HG03060 (cell line): Measurements from ENCODE around the gene PRELP.

Source experiments
- ATAC-seq: cut with Tn5 transposase; IDR thresholded peaks from one replicate; pipeline ENCODE4 v1.9.1; 2021; ENCODE audit warnings: low read depth, moderate number of reproducible peaks; ENCODE audit not compliant: unreplicated experiment

Gene PRELP

DNA sequence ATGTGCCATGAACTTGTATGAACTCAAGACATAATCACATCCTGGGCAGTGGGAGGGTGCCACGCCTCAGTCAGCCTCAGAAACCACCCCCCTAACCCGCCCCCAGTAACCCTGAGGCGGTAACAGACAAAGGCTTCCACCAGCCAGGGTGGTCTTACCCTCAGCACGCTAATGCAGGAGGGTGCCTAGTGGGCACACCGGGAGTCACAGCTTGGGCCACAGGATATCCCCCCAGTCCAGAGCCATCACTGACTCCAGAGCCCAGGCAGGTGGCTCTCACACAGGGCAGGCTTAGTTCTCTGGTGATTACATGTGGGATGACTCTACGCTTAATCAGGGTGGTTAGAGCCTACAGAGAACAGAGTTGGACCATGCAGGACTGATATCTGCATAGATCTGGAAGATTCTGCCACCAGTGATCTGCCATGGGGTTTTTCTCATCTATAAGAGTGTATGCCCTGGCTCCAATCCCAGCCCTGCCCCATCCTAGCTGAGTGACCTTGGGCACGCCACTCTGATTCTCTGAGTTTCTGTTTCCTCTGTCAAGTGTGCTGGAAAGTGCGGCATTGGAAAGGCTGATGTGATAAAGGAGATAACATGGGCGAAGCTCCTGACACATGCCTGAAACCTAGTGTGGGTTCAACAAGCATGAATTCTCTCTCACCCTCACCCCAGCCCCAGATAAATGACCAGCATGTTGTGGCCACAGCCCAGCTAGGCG, 45.6 kb downstream of the PRELP start:
- no peak for ATAC-seq

DNA sequence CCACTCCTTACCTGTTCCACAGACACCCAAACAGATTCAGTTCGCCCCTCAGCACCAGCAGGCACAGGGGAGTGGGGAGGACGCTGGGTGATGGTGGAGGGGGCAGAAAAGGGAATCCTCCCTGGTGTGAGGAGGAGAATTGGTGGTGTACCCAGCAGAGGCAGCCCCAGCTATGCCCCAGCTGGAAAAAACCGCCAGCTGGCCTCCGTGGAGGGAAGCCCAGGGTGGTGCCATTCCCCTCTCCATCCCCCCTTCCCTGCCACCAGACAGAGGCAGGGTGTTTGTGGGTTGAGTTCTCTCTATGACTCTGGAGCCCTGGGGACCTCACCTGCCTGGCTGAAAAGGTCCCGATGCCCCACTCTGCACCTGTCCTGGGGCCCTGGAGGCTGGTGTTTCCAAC, 46.2 kb downstream of the PRELP start:
- ATAC-seq = no peak

DNA sequence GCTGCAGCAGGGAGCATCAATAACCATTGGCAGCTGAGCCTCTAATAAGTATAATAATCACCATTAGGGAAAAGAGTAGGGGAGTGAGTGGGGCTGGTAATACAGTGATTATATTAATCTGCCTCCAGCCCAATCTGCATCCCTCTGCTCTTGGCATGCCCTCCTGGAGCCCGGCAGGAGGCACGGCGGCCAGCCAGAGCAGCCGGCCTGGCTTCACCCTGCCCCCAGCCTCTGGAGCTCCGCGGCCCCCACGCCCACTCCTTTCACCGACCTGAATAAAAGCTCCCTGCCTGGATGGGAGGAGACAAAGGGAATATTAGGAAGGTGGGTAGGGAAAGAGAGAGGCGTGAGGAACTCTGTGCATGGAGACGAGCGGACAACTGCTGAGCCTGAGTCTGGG, 46.6 kb downstream of the PRELP start:
- no peak for ATAC-seq

DNA sequence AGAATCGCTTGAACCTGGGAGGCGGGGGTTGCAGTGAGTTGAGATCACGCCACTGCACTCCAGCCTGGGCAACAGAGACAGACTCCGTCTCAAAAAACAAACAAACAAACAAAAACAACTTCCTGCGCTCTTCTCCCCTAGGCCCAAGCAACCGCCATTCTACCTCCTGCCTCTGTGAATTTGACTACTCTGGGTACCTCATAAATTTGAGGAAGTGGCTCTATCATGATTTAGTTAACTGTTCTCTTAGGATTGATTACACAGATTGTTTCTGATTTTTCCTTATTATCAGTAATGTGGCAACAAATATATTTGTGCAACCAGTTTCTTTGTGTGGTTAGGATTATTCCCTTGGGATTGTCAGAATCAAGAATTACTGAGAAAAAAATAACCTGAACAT, 48.1 kb downstream of the PRELP start:
- no peak for ATAC-seq

DNA sequence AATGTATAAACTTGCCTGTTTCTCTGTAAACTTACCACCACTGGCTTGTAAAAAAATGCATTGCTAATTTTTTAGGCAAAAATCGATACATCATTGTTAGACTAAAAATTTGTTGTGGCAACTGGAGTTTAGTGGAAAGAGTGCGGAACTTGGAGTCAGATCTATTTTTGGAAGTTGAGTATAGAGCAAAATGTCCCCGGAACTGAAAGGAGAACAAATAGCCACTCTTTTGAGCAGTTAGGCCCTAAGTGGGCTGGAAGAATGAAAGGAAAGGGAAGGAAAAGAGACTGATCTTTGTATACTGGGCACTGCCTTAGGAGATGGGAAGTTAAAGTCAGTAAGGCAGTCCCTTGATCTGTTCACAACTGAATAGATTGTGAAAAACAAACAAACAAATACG, 48.5 kb downstream of the PRELP start:
- no peak for ATAC-seq

DNA sequence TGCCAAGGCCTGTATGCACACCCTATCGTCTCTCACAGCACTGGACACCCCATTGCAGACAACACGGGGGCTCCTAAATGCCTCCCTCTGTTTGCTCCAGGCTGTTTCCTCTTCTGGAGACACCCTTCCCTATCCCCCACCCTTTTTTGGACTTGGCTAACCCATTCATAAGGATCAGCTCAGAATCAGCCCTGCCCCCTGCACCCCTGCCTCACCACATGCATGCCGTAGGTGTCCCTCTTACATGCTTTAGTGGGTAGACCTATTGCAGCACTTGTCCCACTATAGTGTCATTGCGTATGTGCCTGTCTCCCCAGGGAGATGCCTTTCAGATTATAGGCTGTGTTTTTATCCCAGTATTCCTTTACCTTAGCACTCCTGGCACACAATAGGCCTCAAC, 49.2 kb downstream of the PRELP start:
- no peak for ATAC-seq

DNA sequence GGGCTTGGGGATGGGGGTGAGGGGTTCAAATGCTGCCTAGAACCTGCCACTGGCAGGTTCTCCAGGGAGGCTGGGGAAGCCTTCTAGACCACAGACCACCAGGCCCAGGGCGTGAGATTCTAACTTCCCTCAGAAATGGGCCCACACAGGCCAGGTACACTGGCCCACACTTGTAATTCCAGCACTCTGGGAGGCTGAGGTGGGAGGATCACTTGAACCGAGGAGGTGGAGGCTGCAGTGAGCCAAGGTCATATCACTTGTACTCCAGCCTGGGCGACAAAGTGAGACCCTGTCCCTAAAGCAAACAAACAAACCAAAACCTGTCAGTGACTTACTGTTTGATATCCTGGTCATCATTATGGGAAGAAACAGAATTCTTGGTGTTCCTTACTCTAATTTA, 50.1 kb downstream of the PRELP start:
- no peak for ATAC-seq

DNA sequence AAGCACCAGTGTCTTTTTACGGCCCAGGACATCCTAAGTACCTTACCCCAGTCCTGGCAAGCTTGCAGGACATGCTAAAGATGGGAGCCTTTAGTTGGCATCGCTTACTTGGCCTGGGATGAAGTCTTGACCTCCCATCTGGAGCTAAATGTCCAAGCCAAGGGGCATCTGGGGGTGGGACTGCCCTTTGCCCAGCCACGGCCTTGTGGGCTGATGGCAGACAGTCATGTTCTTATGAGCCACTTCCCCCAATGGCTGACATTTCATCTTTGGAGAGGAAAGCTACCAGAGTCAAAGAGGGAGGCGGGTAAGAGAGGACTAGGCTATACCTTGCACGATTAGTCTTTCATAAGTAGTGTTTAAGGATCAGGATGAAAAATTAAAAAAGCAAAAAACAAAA, 50.5 kb downstream of the PRELP start:
- no peak for ATAC-seq

DNA sequence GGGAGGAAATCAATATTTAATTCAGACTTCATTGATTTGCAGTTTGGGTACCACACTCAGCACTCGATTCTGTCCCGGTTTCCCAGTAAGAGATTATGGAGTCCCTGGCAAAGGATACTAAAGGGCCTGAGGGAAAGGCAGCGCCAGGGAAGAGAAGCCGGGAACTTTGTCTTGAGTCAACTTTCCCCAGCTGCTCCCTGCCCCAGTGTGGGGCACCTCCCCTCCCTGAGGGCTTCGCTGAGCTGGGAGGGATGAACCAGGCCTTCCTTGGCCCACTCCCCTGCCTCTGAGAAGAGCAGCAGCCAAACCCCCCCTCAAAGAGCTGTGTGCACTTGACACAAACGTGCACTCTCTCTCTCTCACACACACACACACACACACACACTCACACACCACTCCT, 51.0 kb downstream of the PRELP start:
- ATAC-seq = no peak

DNA sequence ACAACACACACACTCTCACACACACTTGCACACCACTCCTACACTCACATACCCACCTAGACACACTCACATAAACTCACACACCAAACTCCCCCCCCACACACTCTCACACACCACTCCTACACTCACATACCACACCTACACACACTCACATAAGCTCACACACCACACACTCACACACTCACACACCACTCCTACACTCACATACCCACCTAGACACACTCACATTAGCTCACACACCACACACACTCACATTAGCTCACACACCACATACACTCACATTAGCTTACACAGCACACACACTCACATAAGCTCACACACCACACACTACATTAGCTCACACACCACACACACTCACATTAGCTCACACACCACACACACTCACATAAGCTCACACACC, 51.4 kb downstream of the PRELP start:
- no peak for ATAC-seq

DNA sequence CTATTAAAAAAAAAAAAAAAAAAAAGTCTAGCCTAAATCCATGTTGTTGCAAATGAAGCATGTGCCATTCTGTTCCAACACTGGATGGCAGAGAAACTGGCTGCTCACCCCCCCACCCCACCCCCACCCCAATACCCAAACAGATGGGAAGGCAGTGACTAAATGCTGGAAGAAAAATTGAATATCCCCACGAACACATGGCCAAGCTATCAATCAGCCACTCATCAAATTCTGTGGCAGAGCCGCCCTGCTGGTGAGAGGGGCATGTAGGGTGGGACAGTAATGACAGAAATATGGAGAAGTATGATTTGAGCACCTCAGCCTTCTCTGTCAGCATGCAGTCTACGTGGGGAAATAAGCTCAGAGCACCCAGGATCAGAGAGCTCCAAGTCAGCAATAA, 52.5 kb downstream of the PRELP start:
- ATAC-seq = no peak

DNA sequence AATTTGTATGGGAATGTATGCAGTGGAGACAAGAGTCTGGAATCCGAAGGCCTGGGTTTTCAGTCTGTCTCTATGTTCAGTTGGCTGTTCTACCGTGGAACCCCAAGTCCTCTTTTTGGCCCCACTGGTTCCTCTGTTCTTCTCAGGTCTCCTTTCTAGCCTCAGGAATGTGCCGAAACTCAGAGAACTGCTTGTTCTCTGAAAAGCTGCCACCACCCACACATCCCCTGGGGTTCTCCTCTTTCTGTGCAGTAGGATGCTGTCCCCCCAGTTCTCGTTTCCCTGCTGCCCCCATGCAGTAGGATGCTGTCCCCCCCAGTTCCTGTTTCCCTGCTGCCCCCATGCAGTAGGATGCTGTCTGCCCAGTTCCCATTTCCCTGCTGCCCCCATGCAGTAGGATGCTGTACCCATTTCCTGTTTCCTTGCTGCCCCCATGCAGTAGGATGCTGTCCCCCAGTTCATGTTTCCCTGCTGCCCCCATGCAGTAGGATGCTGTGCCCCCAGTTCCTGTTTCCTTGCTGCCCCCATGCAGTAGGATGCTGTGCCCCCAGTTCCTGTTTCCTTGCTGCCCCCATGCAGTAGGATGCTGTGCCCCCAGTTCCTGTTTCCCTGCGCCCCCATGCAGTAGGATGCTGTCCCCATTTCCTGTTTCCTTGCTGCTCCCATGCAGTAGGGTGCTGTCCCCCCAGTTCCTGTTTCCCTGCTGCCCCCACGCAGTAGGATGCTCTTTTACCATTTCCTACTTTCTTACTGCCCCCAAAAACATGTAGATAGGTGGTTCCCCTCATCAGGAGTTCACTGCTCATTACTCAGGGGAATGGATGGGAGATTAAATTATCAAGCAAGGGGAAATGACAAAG, 53.6 kb downstream of the PRELP start:
- no peak for ATAC-seq

DNA sequence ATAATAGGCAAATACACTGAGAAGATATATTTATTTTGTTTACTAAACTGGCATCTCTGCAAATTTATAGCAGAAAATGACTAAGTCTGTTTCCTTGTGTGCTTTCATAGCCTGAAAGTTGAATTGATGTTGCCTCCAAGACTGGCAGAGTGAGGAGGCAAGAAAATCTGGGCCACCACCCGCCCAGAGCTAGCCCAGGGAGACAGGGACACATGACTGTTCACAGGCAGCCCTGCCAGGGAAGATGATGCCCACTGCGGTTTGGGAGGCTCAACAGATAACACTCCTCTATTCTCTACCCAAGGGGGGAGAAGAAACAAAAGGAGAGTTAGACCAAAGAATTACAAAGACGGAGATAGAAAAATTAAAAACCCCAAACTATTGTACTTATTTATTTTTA, 55.5 kb downstream of the PRELP start:
- ATAC-seq = no peak

DNA sequence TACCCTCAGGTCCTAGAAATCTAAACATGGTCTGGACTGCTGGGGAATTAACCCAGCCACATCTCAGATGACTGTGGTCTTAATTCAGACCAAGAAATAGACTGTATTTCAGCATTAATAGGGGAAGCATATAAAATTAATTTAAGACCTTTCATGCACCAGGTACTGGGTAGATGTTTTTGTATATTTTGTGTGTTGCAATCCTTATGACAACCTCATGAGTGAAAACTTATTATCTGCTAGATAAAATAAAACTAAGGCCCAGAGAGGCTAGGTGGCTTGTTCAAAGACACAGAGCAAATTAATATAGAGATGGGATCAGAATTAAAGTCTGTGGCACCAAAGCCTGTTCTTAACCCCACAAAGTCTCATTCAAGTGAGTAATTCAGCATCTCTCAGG, 58.4 kb downstream of the PRELP start:
- no peak for ATAC-seq

DNA sequence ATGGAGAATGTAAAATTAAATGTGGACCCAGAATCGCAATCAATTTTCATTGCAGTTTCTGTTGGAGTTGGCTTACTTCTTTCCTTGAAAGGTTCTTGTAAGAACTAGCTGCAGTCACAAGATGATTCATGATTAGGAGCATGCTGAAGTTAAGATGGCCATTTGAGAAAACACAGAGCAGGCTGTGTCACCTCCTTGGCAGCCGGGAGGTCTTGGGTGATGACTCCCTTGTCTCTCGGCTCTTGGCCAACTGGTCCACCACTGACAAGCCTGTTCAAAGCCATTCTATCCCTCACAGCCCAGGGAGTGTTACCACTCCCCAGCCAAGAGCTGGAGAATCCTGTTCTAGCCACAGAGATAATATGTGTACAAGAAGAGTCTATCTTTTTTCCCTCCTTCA, 58.9 kb downstream of the PRELP start:
- no peak for ATAC-seq

DNA sequence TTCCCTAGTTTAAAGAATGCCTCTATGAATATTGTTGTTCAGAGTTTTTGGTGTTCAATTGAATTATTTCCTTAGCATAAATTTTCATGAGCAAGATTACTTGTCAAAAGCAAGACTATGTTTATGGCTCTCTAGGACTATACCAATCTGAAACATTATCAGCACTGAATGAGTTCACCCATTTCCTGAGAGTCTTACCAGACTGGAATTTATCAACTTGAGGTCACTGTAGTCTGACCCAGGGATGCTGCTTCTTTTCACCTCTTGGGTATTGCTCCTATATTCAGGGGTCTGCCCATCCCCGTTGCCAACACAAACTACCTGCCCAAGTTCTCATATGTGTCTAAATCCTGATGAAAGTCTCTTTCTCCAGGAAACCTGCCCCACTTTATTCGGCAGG, 61.0 kb downstream of the PRELP start:
- ATAC-seq = no peak

DNA sequence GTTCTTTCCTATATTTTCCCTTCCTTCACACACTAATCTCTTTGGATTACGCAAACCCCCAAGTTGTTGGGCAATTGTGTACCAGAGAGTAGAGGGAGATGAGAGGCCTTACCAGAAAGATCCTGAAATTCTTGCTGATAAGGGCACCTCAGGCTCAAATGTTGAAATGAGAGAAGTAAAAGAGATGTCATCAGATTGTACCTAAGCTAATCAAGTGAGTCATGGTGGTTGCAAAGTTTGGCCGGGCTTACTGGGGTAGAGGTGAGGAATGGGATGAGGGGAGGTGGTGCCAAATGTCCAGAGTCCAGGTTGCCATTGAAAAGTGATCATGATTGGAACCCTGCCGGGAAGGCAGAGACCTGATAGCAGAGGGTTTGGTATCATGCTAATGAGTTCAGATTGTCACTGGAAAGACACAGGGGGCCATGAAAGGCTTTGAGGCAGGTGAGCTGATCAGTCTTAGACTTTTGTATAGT, 61.4 kb downstream of the PRELP start:
- no peak for ATAC-seq

DNA sequence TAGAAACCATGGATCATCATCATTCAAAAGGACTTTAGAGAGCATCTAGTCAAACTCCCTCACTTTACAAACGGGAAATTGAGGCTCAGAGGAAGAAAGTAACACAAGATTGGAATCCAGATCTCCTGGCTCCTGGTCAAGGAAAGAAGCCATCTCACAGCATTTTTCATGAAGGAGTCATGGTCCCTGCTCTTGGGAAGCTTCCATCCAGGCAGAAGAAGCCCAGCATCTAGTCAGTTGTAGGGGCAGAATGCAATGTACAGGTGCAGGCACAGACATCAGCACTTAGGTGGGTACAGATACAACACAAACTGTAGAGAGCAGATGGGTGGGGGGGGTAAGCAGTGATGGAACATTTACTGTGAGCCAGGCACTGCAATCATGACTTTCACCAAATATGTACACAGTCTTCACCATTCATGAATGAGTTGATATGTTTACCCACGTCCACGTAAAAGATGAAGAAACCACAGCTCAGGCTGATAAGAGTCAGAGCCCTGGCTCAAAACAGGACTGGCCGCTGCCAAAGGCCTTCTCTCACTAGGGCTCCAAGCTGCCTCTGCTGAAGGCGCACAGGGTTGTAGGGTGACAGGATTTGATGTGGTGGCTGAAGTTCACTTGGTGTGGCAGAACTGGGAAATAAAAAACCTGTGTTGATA, 62.3 kb downstream of the PRELP start:
- no peak for ATAC-seq

DNA sequence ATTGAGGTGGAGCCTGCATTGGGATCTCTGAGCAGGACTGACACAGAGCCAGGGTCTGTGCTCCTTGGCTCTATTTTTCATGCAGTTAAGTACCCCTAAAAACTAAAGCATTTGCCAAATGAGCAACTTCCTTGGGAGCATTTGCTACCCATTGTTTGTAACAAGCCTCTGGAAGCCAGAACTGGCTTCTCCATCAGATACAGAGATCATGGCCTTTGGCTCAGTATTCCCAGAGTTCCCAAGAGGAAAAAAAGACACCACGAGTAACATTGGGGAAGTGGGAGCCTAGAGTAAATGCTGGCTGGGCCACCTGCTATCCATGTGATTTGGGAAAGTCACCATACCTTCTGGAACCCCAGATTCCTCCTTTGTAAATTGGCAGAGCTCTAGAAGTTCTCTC, 63.1 kb downstream of the PRELP start:
- no peak for ATAC-seq

DNA sequence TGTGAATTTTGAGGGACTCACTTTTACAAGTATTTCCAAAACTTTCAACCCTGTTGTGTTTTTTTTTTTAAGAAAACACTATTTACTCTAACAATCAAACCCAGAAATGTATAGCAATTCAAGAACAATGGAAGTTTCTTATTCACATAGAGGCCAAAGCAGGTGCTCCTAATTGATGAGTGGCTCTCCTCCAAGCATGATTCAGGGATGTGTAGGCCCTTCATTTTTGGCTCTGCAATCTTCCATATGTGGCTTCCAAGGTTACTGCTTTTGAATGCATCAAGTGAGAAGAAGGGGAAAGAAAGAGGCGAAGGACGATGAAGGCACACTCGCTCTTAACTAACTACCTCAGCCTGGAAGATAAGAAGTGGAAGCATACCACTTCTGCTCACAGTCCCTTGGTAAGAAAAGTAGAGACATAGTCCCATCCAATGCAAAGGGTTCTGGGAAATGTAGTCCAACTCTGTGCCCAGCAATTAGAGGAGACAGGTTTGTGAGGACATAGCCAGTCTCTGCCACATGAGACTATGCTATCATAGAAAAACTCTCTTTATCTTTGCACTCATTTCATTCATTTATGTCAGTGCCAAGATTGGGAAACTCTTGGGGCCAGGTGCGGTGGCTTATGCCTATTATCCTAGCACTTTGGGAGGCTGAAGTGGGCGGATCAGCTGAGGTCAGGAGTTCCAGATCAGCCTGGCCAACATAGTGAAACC, 64.4 kb downstream of the PRELP start:
- no peak for ATAC-seq
